IPS-NIHi7 (cell line): ENCODE data around the gene MUC5B.
"Not testable (repeated sequence)": the region's sequence is repeated elsewhere in the genome, so short reads cannot be mapped to it uniquely, and the experiment has no call there.

Experiments
- DNase-seq: peaks from one replicate; pipeline ENCODE4 v3.0.0; 2012; ENCODE audit warnings: mixed read lengths; ENCODE audit errors: extremely low spot score

The MUC5B gene

DNA sequence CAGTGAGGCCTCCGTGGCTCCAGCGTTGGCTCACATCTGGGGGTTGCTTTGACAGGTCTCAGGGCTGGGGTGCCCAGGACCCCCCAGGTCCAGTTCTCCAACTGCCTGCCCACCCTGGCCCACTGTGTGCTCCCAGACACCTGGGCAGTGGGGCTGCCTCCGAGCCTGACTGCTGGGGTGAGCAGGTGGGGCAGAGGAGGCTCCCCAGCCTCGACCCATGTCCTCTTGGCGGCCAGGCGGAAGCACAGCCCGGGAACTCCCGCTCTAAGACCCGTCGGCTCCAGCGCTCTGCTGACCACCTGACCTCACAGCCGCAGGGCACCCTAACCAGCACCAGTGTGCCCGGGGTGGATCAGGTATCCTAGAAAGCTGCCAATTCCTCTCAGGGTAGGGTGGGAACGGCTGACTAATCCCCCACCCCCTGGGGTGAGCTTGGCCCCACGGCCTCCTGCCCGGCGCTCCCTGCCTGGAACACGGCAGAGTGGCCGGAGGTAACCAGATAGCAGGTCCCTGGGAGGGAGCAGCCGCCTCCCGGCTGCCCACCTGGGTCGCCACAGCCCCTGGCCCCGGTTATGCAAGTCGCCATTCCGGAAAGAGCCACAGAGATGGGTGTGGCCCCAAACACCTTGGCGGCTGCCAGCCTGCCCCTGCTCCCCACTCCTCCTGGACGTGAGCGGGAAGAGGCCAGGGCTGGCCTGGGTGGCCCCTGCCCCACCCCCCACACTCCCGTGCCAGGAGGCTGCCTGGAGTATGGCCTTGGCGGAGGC, 19.2 kb upstream of the MUC5B start:
- DNase-seq: no peak

- no peak for DNase-seq
Observed at GRCh38 chr11:1204381-1205101, 18.3 kb upstream of the MUC5B start.

DNA sequence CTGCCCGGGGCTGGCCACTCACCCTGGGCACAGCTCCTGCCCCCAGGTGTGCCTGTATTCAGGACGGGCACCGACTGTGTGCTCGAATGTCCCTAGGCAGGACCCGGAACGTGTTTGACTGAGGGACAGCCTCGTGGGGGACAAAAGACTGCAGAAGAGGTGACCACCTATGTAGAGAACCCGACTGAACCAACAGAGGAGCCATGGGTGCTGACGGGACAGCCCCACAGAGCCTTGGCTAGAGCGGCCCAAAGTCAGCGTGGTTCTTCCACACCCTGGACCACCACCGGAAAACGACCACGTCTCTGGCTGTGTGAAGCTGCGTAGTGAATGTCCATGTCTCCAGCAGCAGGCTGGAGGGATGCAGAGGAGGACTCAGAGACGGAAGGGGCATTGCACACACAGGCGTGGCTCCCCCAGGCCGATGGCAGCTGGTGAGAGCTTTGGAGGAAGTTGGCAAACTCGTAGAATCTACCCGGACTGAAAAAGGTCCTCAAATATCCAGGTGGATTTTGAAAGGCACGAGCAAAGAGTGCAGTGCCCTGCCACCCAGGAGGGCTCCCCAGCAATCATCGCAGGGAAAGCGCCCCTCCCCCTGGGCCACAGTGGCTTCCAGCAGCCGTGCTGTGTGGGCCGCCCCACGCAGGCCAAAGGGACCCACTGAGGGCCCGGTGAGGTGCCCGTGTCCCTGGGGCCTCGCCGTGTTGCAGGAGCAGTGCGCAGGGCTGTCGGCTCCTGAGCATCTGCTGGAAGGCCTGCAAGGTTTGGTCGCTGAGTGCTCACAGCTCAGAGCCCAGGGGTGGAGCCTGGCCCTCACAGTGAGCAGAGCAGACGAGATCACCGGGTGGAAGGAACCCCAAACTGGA, 17.5 kb upstream of the MUC5B start:
- no peak for DNase-seq

DNA sequence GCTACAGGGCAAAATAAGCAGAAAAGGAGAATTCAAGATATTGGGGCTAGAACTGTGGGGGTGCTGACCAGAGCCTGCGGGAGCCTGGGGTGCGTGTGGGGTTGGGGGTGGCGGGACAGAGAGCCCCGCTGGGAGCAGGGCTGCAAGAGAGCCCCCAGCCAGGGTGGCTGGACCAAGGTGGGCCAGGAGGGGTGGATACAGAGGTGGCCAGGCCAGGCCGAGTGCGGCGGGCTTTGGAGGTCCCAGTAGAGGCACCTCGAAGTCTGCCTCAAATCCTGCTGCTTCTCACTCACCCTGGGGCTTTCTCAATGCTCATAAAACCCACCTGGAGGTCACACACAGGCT, 16.9 kb upstream of the MUC5B start:
- DNase-seq: no peak

DNA sequence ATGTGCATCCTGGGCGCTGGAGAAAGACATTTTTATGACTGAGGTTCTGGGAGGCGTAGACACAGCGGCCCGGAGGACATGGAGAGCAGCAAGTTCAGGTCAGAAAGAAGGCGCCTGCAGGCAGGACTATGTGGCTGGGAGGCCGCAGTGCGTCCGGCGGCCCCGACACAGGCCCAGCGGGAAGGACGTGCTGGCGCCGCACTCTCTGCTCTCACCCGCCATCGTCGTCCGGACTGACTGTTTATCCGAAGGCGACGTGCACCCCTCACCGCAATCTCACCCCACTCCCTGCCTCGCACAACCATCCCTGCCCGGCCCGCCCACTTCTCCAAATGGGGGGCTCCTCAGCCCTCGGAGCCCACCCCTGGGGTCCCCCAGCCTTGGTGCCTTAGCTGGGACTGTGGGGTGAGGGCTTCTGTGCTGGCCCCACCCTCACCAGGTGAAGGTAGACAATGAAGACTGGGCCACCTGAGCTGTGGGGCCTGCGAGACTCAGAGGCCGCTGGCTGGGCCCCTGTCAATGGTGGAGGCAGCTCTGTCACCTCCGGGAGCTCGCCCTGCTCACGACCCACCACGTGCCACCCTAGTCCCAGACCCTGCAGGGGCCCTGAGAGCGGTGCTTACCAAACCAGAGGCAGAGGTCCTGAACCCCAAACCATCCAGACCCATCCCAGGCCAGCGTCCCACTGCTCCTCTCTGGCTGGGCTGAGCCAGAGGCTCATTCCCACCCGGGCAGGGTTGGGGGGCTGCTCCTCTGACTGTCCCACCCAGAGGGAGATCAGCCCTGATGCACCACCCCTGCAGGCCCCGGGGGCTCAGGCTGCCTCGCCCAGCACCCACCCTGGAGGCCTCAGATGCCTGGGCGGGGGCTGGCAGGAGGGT, 16.2 kb upstream of the MUC5B start:
- DNase-seq: no peak

GRCh38 chr11:1207401-1208143, 15.3 kb upstream of the MUC5B start:
- no peak for DNase-seq

DNA sequence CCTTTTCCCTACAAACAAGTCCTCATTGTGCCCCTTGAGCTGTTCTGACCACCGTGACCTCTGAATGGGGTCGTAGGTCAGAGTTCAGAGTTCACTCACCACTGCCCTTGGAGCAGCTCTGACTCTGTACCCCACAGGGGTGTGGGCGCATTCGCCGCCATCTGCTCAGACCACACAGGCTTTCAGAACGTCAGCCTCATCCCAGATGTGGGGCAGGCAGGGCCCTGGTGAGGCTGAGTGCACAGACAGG, 14.8 kb upstream of the MUC5B start:
- no peak for DNase-seq

GRCh38 chr11:1208394-1209261, 14.2 kb upstream of the MUC5B start:
- no peak for DNase-seq

DNA sequence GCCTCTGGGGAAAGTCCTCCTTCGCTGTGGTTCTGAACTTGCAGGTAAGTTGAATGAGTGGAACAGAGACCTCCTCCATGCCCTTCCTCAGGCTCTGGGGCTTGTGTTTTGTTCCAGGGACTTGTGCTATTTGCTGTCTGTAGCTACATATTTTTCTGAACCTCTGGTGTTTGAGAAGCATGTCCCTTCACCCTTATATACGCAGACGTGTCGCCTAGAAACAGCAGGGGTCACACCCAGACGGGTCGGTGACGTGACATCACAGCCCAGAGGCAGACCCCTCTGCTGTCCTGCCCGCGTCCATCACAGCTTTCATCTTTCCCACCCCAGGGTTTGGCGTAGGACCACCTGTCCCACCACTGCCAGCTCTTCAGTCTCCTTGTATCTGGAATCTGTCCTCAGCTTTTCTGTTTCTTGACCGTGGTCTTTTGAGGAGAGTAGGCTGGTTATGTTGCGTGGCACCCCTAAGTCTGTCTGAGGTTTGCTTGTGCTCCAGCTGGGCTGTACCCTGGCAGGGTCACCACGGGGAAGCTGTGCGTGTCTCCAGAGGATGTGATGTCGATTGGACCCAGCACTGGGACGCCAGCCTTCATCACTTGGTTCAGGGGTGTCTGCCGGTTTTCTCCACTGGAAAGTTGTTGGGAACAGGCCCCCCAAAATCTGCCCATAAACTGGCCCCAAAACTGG, 13.4 kb upstream of the MUC5B start:
- no peak for DNase-seq

- DNase-seq: no peak
Observed at GRCh38 chr11:1211838-1212237, 11.0 kb upstream of the MUC5B start.

DNA sequence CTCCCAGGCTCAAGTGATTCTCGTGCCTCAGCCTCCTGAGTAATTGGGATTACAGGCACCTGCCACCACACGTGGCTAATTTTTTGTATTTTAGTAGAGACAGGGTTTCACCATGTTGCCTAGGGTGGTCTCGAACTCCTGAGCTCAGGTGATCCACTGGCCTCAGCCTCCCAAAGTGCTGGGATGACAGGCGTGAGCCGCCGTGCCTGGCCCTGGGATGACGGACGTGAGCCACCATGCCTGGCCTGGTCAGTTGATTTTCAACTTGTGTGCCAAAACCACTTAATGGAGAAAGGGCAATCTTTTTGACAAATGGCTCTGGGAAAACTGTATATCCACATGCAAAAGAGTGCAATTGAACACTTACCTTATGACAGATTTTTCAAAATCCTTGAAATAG, 7.0 kb upstream of the MUC5B start:
- not testable (repeated sequence) for DNase-seq

- DNase-seq: no peak
Observed at GRCh38 chr11:1217151-1217550, 5.7 kb upstream of the MUC5B start.

DNA sequence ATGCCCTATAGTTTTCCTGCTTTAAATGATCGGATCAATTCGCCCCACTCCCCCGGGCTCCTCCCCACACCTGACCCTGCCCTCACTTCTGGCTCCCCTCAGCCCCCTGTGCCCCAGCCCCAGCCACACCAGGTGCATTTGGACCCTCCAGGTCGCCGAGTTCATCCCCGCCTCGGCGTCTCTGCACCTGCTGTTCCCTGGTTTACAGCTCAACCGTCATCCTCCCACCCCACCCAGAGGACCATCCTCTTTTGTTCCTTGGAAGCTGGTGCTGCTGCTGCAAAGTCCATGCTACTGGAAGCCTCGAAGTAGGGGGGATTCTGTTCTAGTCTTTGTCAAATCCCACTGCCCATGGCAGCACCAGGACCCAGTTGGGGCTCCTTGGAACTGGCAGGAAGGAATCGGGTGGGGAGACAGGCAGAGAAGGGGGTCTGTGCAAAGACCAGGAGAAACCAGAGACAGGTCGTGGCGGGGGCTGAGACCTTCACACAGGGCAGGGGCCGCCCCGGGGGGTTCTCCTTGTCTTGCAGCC, 4.5 kb upstream of the MUC5B start:
- DNase-seq: no peak

GRCh38 chr11:1218788-1219445, 3.9 kb upstream of the MUC5B start:
- DNase-seq: no peak

DNA sequence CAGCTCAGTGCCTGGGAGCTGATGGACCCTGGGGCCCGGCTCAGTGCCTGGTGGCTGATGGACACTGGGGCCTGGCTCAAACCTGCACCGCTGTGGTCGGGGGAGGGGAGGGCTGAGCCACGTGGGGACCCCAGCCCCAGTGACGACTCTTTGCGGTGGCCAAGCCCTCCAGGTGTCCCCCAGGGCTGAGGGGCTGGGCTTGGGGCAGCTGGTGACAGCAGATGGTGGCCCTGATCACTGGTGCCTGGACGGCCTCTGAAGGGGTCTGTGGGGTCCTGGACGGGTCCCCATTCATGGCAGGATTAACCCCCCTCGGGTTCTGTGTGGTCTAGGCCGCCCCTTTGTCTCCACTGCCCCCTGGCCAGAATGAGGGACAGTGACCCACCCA, 3.4 kb upstream of the MUC5B start:
- no peak for DNase-seq

- DNase-seq: no peak
Observed at GRCh38 chr11:1219834-1220815, 2.7 kb upstream of the MUC5B start.

DNA sequence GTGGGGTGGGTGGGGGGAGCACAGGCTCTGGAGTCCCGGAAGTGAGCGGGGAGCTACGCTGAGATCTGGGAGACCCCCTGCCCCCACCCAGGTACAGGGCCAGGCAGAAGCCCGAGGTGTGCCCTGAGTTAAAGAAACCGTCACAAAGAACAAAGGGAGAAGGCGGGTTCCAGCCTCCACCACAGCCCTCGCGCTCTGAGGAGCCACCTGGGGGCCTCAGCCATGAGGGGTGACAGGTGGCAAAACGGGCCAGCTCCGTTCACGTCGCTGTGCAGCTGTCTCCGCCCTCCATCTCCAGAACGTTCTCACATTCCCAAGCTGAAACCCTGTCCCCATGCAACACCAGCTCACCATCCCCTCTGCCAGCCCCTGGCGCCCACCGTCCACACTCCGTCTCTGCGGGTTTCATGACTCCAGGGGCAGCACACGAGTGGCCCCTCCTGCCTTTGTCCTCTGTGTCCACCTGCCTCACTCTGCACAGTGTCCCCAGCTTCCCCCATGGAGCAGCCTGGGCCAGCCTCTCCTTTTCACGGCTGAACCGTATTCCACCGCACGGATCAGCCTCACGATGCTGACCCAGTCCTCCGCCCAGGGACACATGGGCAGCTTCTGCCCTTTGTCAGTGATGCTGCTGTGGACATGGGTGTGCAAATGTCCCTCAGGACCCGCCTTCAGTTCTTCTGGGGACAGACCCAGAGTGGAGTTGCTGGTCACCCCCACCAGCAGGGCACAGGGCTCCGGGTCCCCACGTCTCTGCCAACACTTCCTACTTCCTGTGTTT, 1.7 kb upstream of the MUC5B start:
- no peak for DNase-seq
